ENCODE results near the gene RHBDL1.
"Not testable (repeated sequence)": the region's sequence is repeated elsewhere in the genome, so short reads cannot be mapped to it uniquely, and the experiment has no call there.

The RHBDL1 gene

GRCh38 chr16:686459-687260 is 11.2 kb downstream of the RHBDL1 start:
- Histone ChIP-seq H3K27ac (ENCODE audit: low read depth in 2 of 2, low read length in 2 of 2) (no peak overlapping the region), H3K27me3 (ENCODE audit: control insufficient read depth in 2 of 2, insufficient read depth in 2 of 2, low read length in 2 of 2) (no peaks in the 10 kb centered on the region), H3K9me3 (ENCODE audit: control insufficient read depth in 2 of 2, low read length in 2 of 2) (no peaks in the 10 kb centered on the region), H3K4me3 (ENCODE audit: low read length in 2 of 2) (no peak overlapping the region), H3K4me1 (ENCODE audit: control insufficient read depth in 2 of 2, insufficient read depth in 2 of 2, low read length in 2 of 2) (peaks cover 32 to 34% of the 10 kb centered on the region in 2 donors), H3K9ac (ENCODE audit: low read depth in 1 of 2, low read length in 2 of 2) (no peak overlapping the region), H3K36me3 (ENCODE audit: control insufficient read depth in 2 of 2, insufficient read depth in 2 of 2, low read length in 2 of 2) (peaks cover 8 to 19% of the 10 kb centered on the region in 2 donors)

GRCh38 chr16:687499-687898 is 12.0 kb downstream of the RHBDL1 start:
- H3K27me3 ChIP-seq (ENCODE audit: control insufficient read depth in 2 of 2, insufficient read depth in 2 of 2, low read length in 2 of 2), result no peaks in the 10 kb centered on the region
- no peaks in the 10 kb centered on the region for H3K9me3 ChIP-seq (ENCODE audit: control insufficient read depth in 2 of 2, low read length in 2 of 2)
- peaks cover 0 to 11% of the 10 kb centered on the region in 2 donors for H3K36me3 ChIP-seq (ENCODE audit: control insufficient read depth in 2 of 2, insufficient read depth in 2 of 2, low read length in 2 of 2)
- no peak overlapping the region for H3K27ac ChIP-seq (ENCODE audit: low read depth in 2 of 2, low read length in 2 of 2)
- H3K9ac ChIP-seq (ENCODE audit: low read depth in 1 of 2, low read length in 2 of 2), result no peak overlapping the region
- peaks cover 25 to 27% of the 10 kb centered on the region in 2 donors for H3K4me1 ChIP-seq (ENCODE audit: control insufficient read depth in 2 of 2, insufficient read depth in 2 of 2, low read length in 2 of 2)
- no peak overlapping the region for H3K4me3 ChIP-seq (ENCODE audit: low read length in 2 of 2)

- H3K9me3 ChIP-seq (ENCODE audit: control insufficient read depth in 2 of 2, low read length in 2 of 2), result no peaks in the 10 kb centered on the region
- peaks cover 0 to 8% of the 10 kb centered on the region in 2 donors for H3K27me3 ChIP-seq (ENCODE audit: control insufficient read depth in 2 of 2, insufficient read depth in 2 of 2, low read length in 2 of 2)
- H3K4me1 ChIP-seq (ENCODE audit: control insufficient read depth in 2 of 2, insufficient read depth in 2 of 2, low read length in 2 of 2), result peaks cover 19% of the 10 kb centered on the region in 2 donors
- H3K9ac ChIP-seq (ENCODE audit: low read depth in 1 of 2, low read length in 2 of 2), result peak overlapping the region; percentile 88
- H3K36me3 ChIP-seq (ENCODE audit: control insufficient read depth in 2 of 2, insufficient read depth in 2 of 2, low read length in 2 of 2), result peaks cover 0 to 3% of the 10 kb centered on the region in 2 donors
- H3K27ac ChIP-seq (ENCODE audit: low read depth in 2 of 2, low read length in 2 of 2), result peak overlapping the region in 1 of 2 donors; percentile 75
- peak overlapping the region; percentile 74 to 90 for H3K4me3 ChIP-seq (ENCODE audit: low read length in 2 of 2)
Observed at GRCh38 chr16:689175-689897, 13.9 kb downstream of the RHBDL1 start.

DNA sequence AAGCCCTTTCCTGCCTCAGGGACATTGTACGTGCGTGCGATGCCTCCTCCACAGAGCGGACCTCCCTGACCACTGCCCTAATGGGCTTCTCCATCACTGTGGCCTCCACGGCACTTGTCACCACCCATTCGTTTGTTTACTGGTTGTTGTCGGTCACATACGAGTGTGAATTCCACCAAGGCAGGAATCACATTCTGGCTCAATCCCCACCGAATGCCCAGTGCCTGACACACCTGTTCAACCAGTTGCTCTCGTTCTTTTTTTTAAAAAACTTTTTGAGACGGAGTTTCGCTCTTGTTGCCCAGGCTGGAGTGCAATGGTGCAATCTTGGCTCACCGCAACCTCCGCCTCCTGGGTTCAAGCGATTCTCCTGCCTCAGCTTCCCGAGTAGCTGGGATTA is 15.8 kb downstream of the RHBDL1 start:
- Histone ChIP-seq H3K4me1 (ENCODE audit: control insufficient read depth in 2 of 2, insufficient read depth in 2 of 2, low read length in 2 of 2) (peaks cover 20 to 22% of the 10 kb centered on the region in 2 donors), H3K27me3 (ENCODE audit: control insufficient read depth in 2 of 2, insufficient read depth in 2 of 2, low read length in 2 of 2) (peaks cover 2 to 12% of the 10 kb centered on the region in 2 donors)
- not testable (repeated sequence) for H3K9me3 ChIP-seq (ENCODE audit: control insufficient read depth in 2 of 2, low read length in 2 of 2); H3K9ac ChIP-seq (ENCODE audit: low read depth in 1 of 2, low read length in 2 of 2); H3K4me3 ChIP-seq (ENCODE audit: low read length in 2 of 2); H3K27ac ChIP-seq (ENCODE audit: low read depth in 2 of 2, low read length in 2 of 2); H3K36me3 ChIP-seq (ENCODE audit: control insufficient read depth in 2 of 2, insufficient read depth in 2 of 2, low read length in 2 of 2)

DNA sequence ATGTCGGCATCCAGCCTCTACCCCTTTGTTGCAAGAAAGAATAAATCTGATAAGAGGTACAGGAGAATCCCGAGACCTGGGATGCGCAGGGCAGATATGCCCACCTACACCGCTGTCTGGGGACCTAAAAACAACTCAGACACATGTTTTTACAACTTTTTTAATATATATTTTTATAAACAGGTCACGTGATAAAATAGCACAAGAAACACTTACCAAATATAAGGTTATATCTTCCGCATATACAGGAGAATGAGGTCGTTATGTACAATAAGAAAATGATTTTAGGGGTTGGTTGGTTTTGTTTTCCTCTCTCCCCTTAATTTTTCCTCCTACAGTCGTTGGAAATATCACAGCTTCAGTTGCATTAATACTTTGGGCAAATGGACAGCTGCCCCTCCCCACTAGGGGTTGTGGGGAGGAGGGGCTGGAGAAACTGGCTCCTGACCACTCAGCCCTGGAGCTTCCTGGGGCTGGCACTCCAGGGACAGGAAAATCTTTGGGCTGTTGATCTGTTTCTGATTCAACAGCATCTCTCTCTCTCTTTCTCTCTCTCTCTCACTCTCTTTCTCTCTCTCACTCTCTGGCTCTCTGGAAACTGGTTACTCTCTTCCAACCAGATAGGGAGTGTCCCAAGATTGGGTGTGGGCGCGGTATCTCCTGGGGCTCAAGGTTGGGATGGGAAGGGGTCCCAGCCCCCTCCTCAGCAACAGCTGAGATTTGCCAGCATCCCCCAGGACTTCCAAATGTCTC is 17.1 kb downstream of the RHBDL1 start:
- no peaks in the 10 kb centered on the region for H3K9me3 ChIP-seq (ENCODE audit: control insufficient read depth in 2 of 2, low read length in 2 of 2)
- peaks cover 20 to 23% of the 10 kb centered on the region in 2 donors for H3K4me1 ChIP-seq (ENCODE audit: control insufficient read depth in 2 of 2, insufficient read depth in 2 of 2, low read length in 2 of 2)
- H3K9ac ChIP-seq (ENCODE audit: low read depth in 1 of 2, low read length in 2 of 2), result no peak overlapping the region
- H3K27me3 ChIP-seq (ENCODE audit: control insufficient read depth in 2 of 2, insufficient read depth in 2 of 2, low read length in 2 of 2), result peaks cover 2 to 12% of the 10 kb centered on the region in 2 donors
- no peak overlapping the region for H3K27ac ChIP-seq (ENCODE audit: low read depth in 2 of 2, low read length in 2 of 2)
- H3K4me3 ChIP-seq (ENCODE audit: low read length in 2 of 2), result no peak overlapping the region
- no peaks in the 10 kb centered on the region for H3K36me3 ChIP-seq (ENCODE audit: control insufficient read depth in 2 of 2, insufficient read depth in 2 of 2, low read length in 2 of 2)

GRCh38 chr16:693364-693763 is 17.9 kb downstream of the RHBDL1 start:
- H3K27me3 ChIP-seq (ENCODE audit: control insufficient read depth in 2 of 2, insufficient read depth in 2 of 2, low read length in 2 of 2), result peaks cover 2 to 12% of the 10 kb centered on the region in 2 donors
- H3K4me1 ChIP-seq (ENCODE audit: control insufficient read depth in 2 of 2, insufficient read depth in 2 of 2, low read length in 2 of 2), result peaks cover 20 to 23% of the 10 kb centered on the region in 2 donors
- no peak overlapping the region for H3K9ac ChIP-seq (ENCODE audit: low read depth in 1 of 2, low read length in 2 of 2)
- H3K27ac ChIP-seq (ENCODE audit: low read depth in 2 of 2, low read length in 2 of 2), result no peak overlapping the region
- no peaks in the 10 kb centered on the region for H3K36me3 ChIP-seq (ENCODE audit: control insufficient read depth in 2 of 2, insufficient read depth in 2 of 2, low read length in 2 of 2)
- no peak overlapping the region for H3K4me3 ChIP-seq (ENCODE audit: low read length in 2 of 2)
- H3K9me3 ChIP-seq (ENCODE audit: control insufficient read depth in 2 of 2, low read length in 2 of 2), result no peaks in the 10 kb centered on the region

DNA sequence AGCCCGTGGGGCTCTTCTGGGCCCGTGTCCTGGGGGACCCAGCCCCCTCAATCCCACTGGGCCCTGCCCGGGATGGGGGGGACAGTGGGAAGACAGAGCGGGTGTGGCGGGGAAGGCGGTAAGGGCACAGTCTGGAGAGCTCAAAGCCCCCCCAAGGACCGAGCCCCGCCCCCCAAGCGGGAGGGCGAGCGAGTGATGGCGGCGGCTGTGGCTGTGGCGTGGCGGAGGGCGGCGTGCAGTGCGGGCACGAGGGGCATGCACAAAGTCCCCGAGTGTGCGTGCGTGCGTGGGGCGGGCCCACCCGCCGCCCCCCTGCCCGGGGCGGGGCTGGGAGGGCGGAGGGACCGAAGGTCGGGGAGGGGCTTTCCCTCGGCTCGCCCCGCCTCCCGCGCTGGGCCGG is 18.3 kb downstream of the RHBDL1 start:
- Histone ChIP-seq H3K4me1 (ENCODE audit: control insufficient read depth in 2 of 2, insufficient read depth in 2 of 2, low read length in 2 of 2) (peaks cover 20 to 23% of the 10 kb centered on the region in 2 donors), H3K27me3 (ENCODE audit: control insufficient read depth in 2 of 2, insufficient read depth in 2 of 2, low read length in 2 of 2) (peaks cover 2 to 12% of the 10 kb centered on the region in 2 donors), H3K27ac (ENCODE audit: low read depth in 2 of 2, low read length in 2 of 2) (no peak overlapping the region), H3K9me3 (ENCODE audit: control insufficient read depth in 2 of 2, low read length in 2 of 2) (no peaks in the 10 kb centered on the region), H3K9ac (ENCODE audit: low read depth in 1 of 2, low read length in 2 of 2) (no peak overlapping the region), H3K36me3 (ENCODE audit: control insufficient read depth in 2 of 2, insufficient read depth in 2 of 2, low read length in 2 of 2) (no peaks in the 10 kb centered on the region), H3K4me3 (ENCODE audit: low read length in 2 of 2) (no peak overlapping the region)

DNA sequence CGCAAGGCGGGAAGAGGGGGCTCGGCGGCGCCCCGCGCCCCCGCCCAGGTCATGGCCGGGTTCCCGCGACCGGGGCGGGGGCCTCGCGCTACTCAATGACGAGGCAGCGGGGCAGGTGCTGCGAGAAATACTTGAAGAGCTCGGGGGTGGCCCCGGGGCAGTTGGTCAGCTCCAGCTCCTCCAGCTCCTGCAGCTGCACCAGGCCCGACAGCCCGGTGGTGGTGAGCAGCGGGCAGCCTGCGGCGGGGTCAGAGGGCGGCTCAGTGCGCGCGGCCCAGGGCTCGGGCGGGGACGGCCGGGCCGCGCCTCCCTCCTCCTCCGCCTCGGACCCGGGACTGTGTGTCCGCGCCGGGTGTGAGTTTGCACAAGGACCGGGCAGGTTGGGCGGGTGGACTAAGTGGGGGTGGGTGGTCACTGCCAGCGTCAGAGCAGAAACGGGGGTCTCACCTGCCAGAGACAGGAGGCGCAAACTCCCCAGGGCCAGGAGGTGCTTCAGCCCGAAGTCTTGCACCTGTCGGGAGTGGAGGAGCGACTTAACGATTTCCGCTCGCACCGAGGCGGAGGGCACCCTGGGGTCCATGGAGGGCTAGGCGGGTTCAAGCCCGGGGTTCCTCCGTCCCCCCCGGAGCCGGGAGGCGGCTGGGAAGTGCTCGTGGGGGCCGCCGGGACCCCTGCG is 18.9 kb downstream of the RHBDL1 start:
- Histone ChIP-seq H3K4me3 (ENCODE audit: low read length in 2 of 2) (no peak overlapping the region), H3K9ac (ENCODE audit: low read depth in 1 of 2, low read length in 2 of 2) (no peak overlapping the region), H3K27me3 (ENCODE audit: control insufficient read depth in 2 of 2, insufficient read depth in 2 of 2, low read length in 2 of 2) (peaks cover 4 to 12% of the 10 kb centered on the region in 2 donors)

DNA sequence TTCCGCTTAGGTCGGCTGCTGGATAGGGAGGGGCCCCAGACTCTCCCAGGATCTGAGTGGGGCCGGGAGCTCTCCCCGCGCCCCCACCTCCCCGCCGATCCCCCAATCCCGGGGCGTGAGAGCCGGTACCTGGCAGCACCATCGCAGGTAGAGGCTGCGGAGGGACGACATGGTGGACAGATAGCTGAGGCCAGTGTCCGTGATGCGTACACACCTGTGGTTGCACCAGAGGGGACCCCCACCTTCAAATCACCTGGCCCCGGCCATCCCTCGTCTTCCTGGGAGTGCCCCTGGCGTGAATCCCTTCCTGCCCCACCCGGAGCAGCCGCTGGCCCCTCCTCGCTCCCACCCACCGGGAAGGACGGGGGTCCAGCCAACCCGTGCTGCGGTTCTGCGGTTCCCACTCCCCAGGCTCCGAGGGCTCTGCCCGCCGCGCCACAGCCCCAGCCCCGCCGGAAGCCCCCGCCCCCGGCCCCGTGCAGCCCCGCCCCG is 19.4 kb downstream of the RHBDL1 start:
- no peaks in the 10 kb centered on the region for H3K9me3 ChIP-seq (ENCODE audit: control insufficient read depth in 2 of 2, low read length in 2 of 2)
- peak overlapping the region; percentile 50 to 57 for H3K4me3 ChIP-seq (ENCODE audit: low read length in 2 of 2)
- no peak overlapping the region for H3K9ac ChIP-seq (ENCODE audit: low read depth in 1 of 2, low read length in 2 of 2)
- no peaks in the 10 kb centered on the region for H3K36me3 ChIP-seq (ENCODE audit: control insufficient read depth in 2 of 2, insufficient read depth in 2 of 2, low read length in 2 of 2)
- H3K4me1 ChIP-seq (ENCODE audit: control insufficient read depth in 2 of 2, insufficient read depth in 2 of 2, low read length in 2 of 2), result peaks cover 10 to 16% of the 10 kb centered on the region in 2 donors
- H3K27ac ChIP-seq (ENCODE audit: low read depth in 2 of 2, low read length in 2 of 2), result no peak overlapping the region
- peaks cover 8 to 12% of the 10 kb centered on the region in 2 donors for H3K27me3 ChIP-seq (ENCODE audit: control insufficient read depth in 2 of 2, insufficient read depth in 2 of 2, low read length in 2 of 2)

More for the DNA sequence above, 18.9 kb downstream of the RHBDL1 start:
- Histone ChIP-seq H3K27ac (ENCODE audit: low read depth in 2 of 2, low read length in 2 of 2) (no peak overlapping the region), H3K4me1 (ENCODE audit: control insufficient read depth in 2 of 2, insufficient read depth in 2 of 2, low read length in 2 of 2) (peaks cover 15 to 21% of the 10 kb centered on the region in 2 donors), H3K36me3 (ENCODE audit: control insufficient read depth in 2 of 2, insufficient read depth in 2 of 2, low read length in 2 of 2) (no peaks in the 10 kb centered on the region), H3K9me3 (ENCODE audit: control insufficient read depth in 2 of 2, low read length in 2 of 2) (no peaks in the 10 kb centered on the region)

Measured in mucosa of rectum (tissue), 2 donors.